CD14-positive monocyte (primary cell): ENCODE measurements around the gene ZNF692. TPM values are rescaled to one million over a fixed set of nuclear protein-coding genes. Genes with fewer than 3 reads are reported as not detected.

ENCODE experiments used
- DNase-seq, 3 donors: peaks; one replicate each; pipeline ENCODE4 v3.0.0-alpha.2; 2011 to 2022
- H2AFZ ChIP-seq: 2 replicates; pipeline ENCODE4 v1.6.0; 2012; ENCODE audit warnings: mild to moderate bottlenecking, low read depth, low read length, inconsistent platforms; ENCODE audit not compliant: insufficient read depth, poor library complexity, severe bottlenecking
- H3K27ac ChIP-seq, 2 donors: 1 replicate in 1 of 2; 2 replicates in 1 of 2; pipeline ENCODE4 v1.5.1; 2012 to 2013; ENCODE audit warnings: low read length in 2 of 2, control low read depth in 1 of 2, inconsistent platforms in 1 of 2, low read depth in 1 of 2, mild to moderate bottlenecking in 1 of 2
- H3K27me3 ChIP-seq, 2 donors: one replicate each; pipeline versions ENCODE4 v1.6.0 to v1.6.1; 2011 to 2013; ENCODE audit warnings: low read length in 2 of 2; ENCODE audit not compliant: control insufficient read depth in 2 of 2, insufficient read depth in 2 of 2
- H3K36me3 ChIP-seq, 2 donors: replicated peaks in 1 of 2; 1 replicate in 1 of 2; 2 replicates in 1 of 2; pipeline versions ENCODE4 v1.5.1 to v1.6.1; 2012 to 2013; ENCODE audit warnings: low read length in 2 of 2, control low read depth in 1 of 2, inconsistent platforms in 1 of 2, mild to moderate bottlenecking in 1 of 2; ENCODE audit not compliant: insufficient read depth in 2 of 2, control insufficient read depth in 1 of 2
- H3K4me1 ChIP-seq, 2 donors: 1 replicate in 1 of 2; 2 replicates in 1 of 2; pipeline versions ENCODE4 v1.5.1 to v1.6.1; 2012 to 2013; ENCODE audit warnings: low read length in 2 of 2, control low read depth in 1 of 2, inconsistent platforms in 1 of 2, mild to moderate bottlenecking in 1 of 2, moderate library complexity in 1 of 2; ENCODE audit not compliant: insufficient read depth in 2 of 2, control insufficient read depth in 1 of 2
- H3K4me2 ChIP-seq: replicated peaks from 2 replicates; pipeline ENCODE3; 2012; ENCODE audit warnings: low read length, moderate library complexity, mild to moderate bottlenecking; ENCODE audit not compliant: poor library complexity, severe bottlenecking; ENCODE audit errors: extremely low read depth
- H3K4me3 ChIP-seq, 3 experiments: fragments of 200-600 bp in 1 of 3; sonication (generic) in 1 of 3; replicated peaks in 1 of 3; 1 replicate in 2 of 3; 2 replicates in 1 of 3; pipeline ENCODE4 v1.5.1; 2011 to 2013; ENCODE audit warnings: low read length in 3 of 3, mild to moderate bottlenecking in 3 of 3, control low read depth in 2 of 3, low read depth in 2 of 3, inconsistent platforms in 1 of 3, moderate library complexity in 1 of 3
- H3K79me2 ChIP-seq: 2 replicates; pipeline ENCODE4 v1.6.0; 2012; ENCODE audit warnings: mild to moderate bottlenecking, control low read depth, inconsistent platforms, low read length, moderate library complexity; ENCODE audit not compliant: insufficient read depth
- H3K9ac ChIP-seq: 2 replicates; pipeline ENCODE4 v1.6.0; 2017; ENCODE audit warnings: low read length, mild to moderate bottlenecking; ENCODE audit not compliant: insufficient read depth, poor library complexity, severe bottlenecking
- H3K9me3 ChIP-seq, 2 donors: replicated peaks in 1 of 2; 1 replicate in 1 of 2; 2 replicates in 1 of 2; pipeline versions ENCODE4 v1.5.1 to v1.6.1; 2012 to 2013; ENCODE audit warnings: low read length in 2 of 2, control low read depth in 1 of 2; ENCODE audit not compliant: control insufficient read depth in 1 of 2, insufficient read depth in 1 of 2
- H4K20me1 ChIP-seq: 2 replicates; pipeline ENCODE4 v1.6.0; 2012; ENCODE audit warnings: mild to moderate bottlenecking, low read length, control low read depth, moderate library complexity; ENCODE audit not compliant: insufficient read depth
- H3K27ac Mint-ChIP-seq, 7 donors: one replicate each; pipeline ENCODE4 v1.8.0; 2020; ENCODE audit warnings: mild to moderate bottlenecking in 7 of 7, mixed read lengths in 7 of 7, moderate library complexity in 6 of 7, inconsistent platforms in 2 of 7
- H3K27me3 Mint-ChIP-seq, 3 donors: one replicate each; pipeline ENCODE4 v1.8.0; 2021 to 2022; ENCODE audit warnings: low read depth in 3 of 3, mild to moderate bottlenecking in 3 of 3, mixed read lengths in 3 of 3, moderate library complexity in 3 of 3, inconsistent platforms in 1 of 3
- H3K36me3 Mint-ChIP-seq, 2 donors: one replicate each; pipeline ENCODE4 v1.8.0; 2020; ENCODE audit warnings: mixed read lengths in 2 of 2, inconsistent platforms in 1 of 2, mild to moderate bottlenecking in 1 of 2
- H3K4me1 Mint-ChIP-seq: one replicate; pipeline ENCODE4 v1.8.0; 2020; ENCODE audit warnings: mild to moderate bottlenecking, mixed read lengths
- H3K4me3 Mint-ChIP-seq, 2 donors: one replicate each; pipeline ENCODE4 v1.8.0; 2020; ENCODE audit warnings: mild to moderate bottlenecking in 2 of 2, mixed read lengths in 2 of 2, moderate library complexity in 1 of 2
- H3K9me3 Mint-ChIP-seq, 7 donors: one replicate each; pipeline ENCODE4 v1.8.0; 2020 to 2022; ENCODE audit warnings: mixed read lengths in 7 of 7, mild to moderate bottlenecking in 6 of 7, moderate library complexity in 6 of 7, inconsistent platforms in 2 of 7
- CTCF ChIP-seq: fragments of 200-600 bp; IDR thresholded peaks from one replicate; pipeline ENCODE4 v1.8.0; 2022; ENCODE audit warnings: antibody characterized with exemption, mild to moderate bottlenecking
- WGBS: methylation state at CpG from one replicate; pipeline ENCODE4 v1.1.5; 2013; ENCODE audit warnings: missing lambda C conversion rate; ENCODE audit not compliant: insufficient coverage; 5-methylcytosine and 5-hydroxymethylcytosine counted together
- intact Hi-C, 2 donors: fragments of 100-400 bp; cut with micrococcal nuclease; formaldehyde crosslinking; loops; one replicate each; pipeline versions ENCODE4 v1.15.0 to v1.15.1; 2023
- polyA plus RNA-seq, 3 donors: library from polyadenylated mRNA; depleted of rRNA in 1 of 3; unstranded in 2 of 3; stranded (reverse) in 1 of 3; fragments of 300-500 nt in 2 of 3; fragments of >200 nt in 1 of 3; fragmentation: Illumina TruSeq in 2 of 3; gene quantifications; 1 replicate in 2 of 3; 2 replicates in 1 of 3; pipeline ENCODE4 v1.2.3, GENCODE V29; 2012 to 2021

ZNF692 gene
- polyA plus RNA-seq, 3 donors: 2.2 to 59.0 (median 2.4) TPM

- WGBS: 6% methylated on average over 2 of the region's 4 CpGs
- peaks cover 12 to 14% of the 10 kb centered on the region in 2 donors for H3K4me1 ChIP-seq
- Mint-ChIP-seq H3K9me3 (no peaks in the 10 kb centered on the region), H3K27ac (peak overlapping the region; percentile 97 to 99 (median 98)), H3K27me3 (peaks cover 0 to 5% (median 2%) of the 10 kb centered on the region in 3 donors), H3K4me1 (peaks cover 28% of the 10 kb centered on the region), H3K4me3 (peak overlapping the region; percentile 92 to 98), H3K36me3 (peaks cover 20 to 26% of the 10 kb centered on the region in 2 donors)
- TF ChIP-seq CTCF: no peak
- DNase-seq: no peak
- H3K27ac ChIP-seq: peak overlapping the region; percentile 84 to 87
- no peaks in the 10 kb centered on the region for H3K27me3 ChIP-seq
- H2AFZ ChIP-seq: peak overlapping the region; percentile 97
- peak overlapping the region; percentile 73 for H3K9ac ChIP-seq
- no peaks in the 10 kb centered on the region for H3K9me3 ChIP-seq
- peaks cover 29% of the 10 kb centered on the region for H4K20me1 ChIP-seq
- peak overlapping the region; percentile 69 to 80 (median 77) for H3K4me3 ChIP-seq
- H3K4me2 ChIP-seq: peak overlapping the region; percentile 84
- intact Hi-C loops: no loop called here
- H3K36me3 ChIP-seq: peaks cover 0 to 5% of the 10 kb centered on the region in 2 donors
- H3K79me2 ChIP-seq: peaks cover 40% of the 10 kb centered on the region
Observed at GRCh38 chr1:248905662-248906008, 46.8 kb upstream of the ZNF692 start.

GRCh38 chr1:248904437-248905216 is 45.7 kb upstream of the ZNF692 start:
- Histone ChIP-seq H3K4me3 (no peak overlapping the region), H3K27ac (no peak overlapping the region), H3K9me3 (no peaks in the 10 kb centered on the region), H2AFZ (peak overlapping the region; percentile 97), H3K4me2 (no peak overlapping the region), H3K4me1 (peaks cover 12 to 14% of the 10 kb centered on the region in 2 donors), H3K79me2 (peaks cover 30% of the 10 kb centered on the region), H3K9ac (no peak overlapping the region), H4K20me1 (peaks cover 19% of the 10 kb centered on the region), H3K36me3 (no peaks in the 10 kb centered on the region), H3K27me3 (no peaks in the 10 kb centered on the region)
- no peak overlapping the region for H3K27ac Mint-ChIP-seq
- WGBS: 100% methylated on average over 1 of the region's 3 CpGs
- H3K9me3 Mint-ChIP-seq: no peaks in the 10 kb centered on the region
- peaks cover 13 to 18% of the 10 kb centered on the region in 2 donors for H3K36me3 Mint-ChIP-seq
- DNase-seq: no peak
- H3K4me3 Mint-ChIP-seq: no peak overlapping the region
- peaks cover 0 to 5% (median 2%) of the 10 kb centered on the region in 3 donors for H3K27me3 Mint-ChIP-seq
- intact Hi-C loops: no loop called here
- H3K4me1 Mint-ChIP-seq: peaks cover 26% of the 10 kb centered on the region
- no peak for TF ChIP-seq CTCF
